ENCODE measurements around the gene SEMA4D.

The SEMA4D gene

GRCh38 chr9:89387197-89387849 is 110.6 kb downstream of the SEMA4D start:
- no peak overlapping the region for H3K4me3 ChIP-seq
- TF ChIP-seq CTCF (IDR thresholded peaks at IDR 0.05) = no peak
- intact Hi-C loops (cut with DNase I; ENCODE audit: low total_unique reads) = no loop called here
- DNase-seq = no peak
- peaks cover 0 to 93% (median 0%) of the 10 kb centered on the region in 3 donors for H3K36me3 ChIP-seq
- H3K9me3 ChIP-seq = no peaks in the 10 kb centered on the region
- H3K4me1 ChIP-seq = peaks cover 0 to 3% (median 0%) of the 10 kb centered on the region in 4 donors
- H3K27me3 ChIP-seq = no peaks in the 10 kb centered on the region
- H3K27ac ChIP-seq = no peak overlapping the region

- no peak overlapping the region for H3K27ac ChIP-seq
- H3K9me3 ChIP-seq = no peaks in the 10 kb centered on the region
- H3K27me3 ChIP-seq = no peaks in the 10 kb centered on the region
- peaks cover 0 to 93% (median 0%) of the 10 kb centered on the region in 3 donors for H3K36me3 ChIP-seq
- no peak for DNase-seq
- intact Hi-C loops (cut with DNase I; ENCODE audit: low total_unique reads) = no loop called here
- H3K4me1 ChIP-seq = peaks cover 0 to 3% (median 0%) of the 10 kb centered on the region in 4 donors
- no peak overlapping the region for H3K4me3 ChIP-seq
- TF ChIP-seq CTCF (IDR thresholded peaks at IDR 0.05) = no peak
Measured at GRCh38 chr9:89386797-89387196, 111.1 kb downstream of the SEMA4D start.

GRCh38 chr9:89386206-89386605 is 111.7 kb downstream of the SEMA4D start:
- intact Hi-C loops (cut with DNase I; ENCODE audit: low total_unique reads) = no loop called here
- no peak overlapping the region for H3K27ac ChIP-seq
- no peak for DNase-seq
- peaks cover 0 to 91% (median 0%) of the 10 kb centered on the region in 3 donors for H3K36me3 ChIP-seq
- H3K9me3 ChIP-seq = no peaks in the 10 kb centered on the region
- no peak overlapping the region for H3K4me3 ChIP-seq
- H3K4me1 ChIP-seq = peaks cover 0 to 3% (median 0%) of the 10 kb centered on the region in 4 donors
- TF ChIP-seq CTCF (IDR thresholded peaks at IDR 0.05) = no peak
- H3K27me3 ChIP-seq = no peaks in the 10 kb centered on the region

GRCh38 chr9:89384783-89385182 is 113.1 kb downstream of the SEMA4D start:
- Histone ChIP-seq H3K4me1 (peaks cover 0 to 3% (median 0%) of the 10 kb centered on the region in 4 donors), H3K27ac (no peak overlapping the region), H3K9me3 (no peaks in the 10 kb centered on the region), H3K27me3 (no peaks in the 10 kb centered on the region), H3K4me3 (no peak overlapping the region), H3K36me3 (peaks cover 0 to 87% (median 0%) of the 10 kb centered on the region in 3 donors)
- no peak for DNase-seq
- TF ChIP-seq CTCF (IDR thresholded peaks at IDR 0.05) = no peak
- intact Hi-C loops (cut with DNase I; ENCODE audit: low total_unique reads) = no loop called here

GRCh38 chr9:89383721-89384300 is 114.1 kb downstream of the SEMA4D start:
- TF ChIP-seq CTCF (IDR thresholded peaks at IDR 0.05) = no peak
- H3K4me1 ChIP-seq = peaks cover 0 to 3% (median 0%) of the 10 kb centered on the region in 4 donors
- H3K36me3 ChIP-seq = peaks cover 0 to 90% (median 6%) of the 10 kb centered on the region in 3 donors

More at GRCh38 chr9:89383721-89384300, 114.1 kb downstream of the SEMA4D start:
- Histone ChIP-seq H3K27me3 (no peaks in the 10 kb centered on the region), H3K4me3 (no peak overlapping the region), H3K27ac (no peak overlapping the region), H3K9me3 (no peaks in the 10 kb centered on the region)
- intact Hi-C loops (cut with DNase I; ENCODE audit: low total_unique reads) = no loop called here
- DNase-seq = no peak

Measured in tibial artery (tissue), 4 donors.